Muscle of leg (tissue), 11 donors: ENCODE results near the gene ZNF646. TPM values are rescaled to one million over a fixed set of nuclear protein-coding genes. Genes with fewer than 3 reads are reported as not detected.

ENCODE experiments used
- DNase-seq: peaks from one replicate; pipeline ENCODE4 v3.0.0; 2013
- H3K27ac ChIP-seq: one replicate; pipeline ENCODE4 v1.5.1; 2013; ENCODE audit warnings: mild to moderate bottlenecking, low read length, control low read depth
- H3K27me3 ChIP-seq: one replicate; pipeline ENCODE4 v1.6.1; 2013; ENCODE audit warnings: low read length; ENCODE audit not compliant: control insufficient read depth, insufficient read depth
- H3K36me3 ChIP-seq: one replicate; pipeline ENCODE4 v1.6.1; 2013; ENCODE audit warnings: low read length; ENCODE audit not compliant: control insufficient read depth, insufficient read depth
- H3K4me1 ChIP-seq: one replicate; pipeline ENCODE4 v1.6.1; 2013; ENCODE audit warnings: low read length; ENCODE audit not compliant: control insufficient read depth, insufficient read depth
- H3K4me3 ChIP-seq: one replicate; pipeline ENCODE4 v1.5.1; 2013; ENCODE audit warnings: low read length, control low read depth
- H3K9me3 ChIP-seq: replicated peaks from 2 replicates; pipeline ENCODE4 v1.6.1; 2013; ENCODE audit warnings: low read depth, low read length; ENCODE audit not compliant: control insufficient read depth
- WGBS: methylation state at CpG from one replicate; pipeline ENCODE4 v1.1.5; 2013; ENCODE audit warnings: missing lambda C conversion rate; ENCODE audit not compliant: insufficient coverage; 5-methylcytosine and 5-hydroxymethylcytosine counted together
- polyA plus RNA-seq, 8 donors: library from polyadenylated mRNA; unstranded; fragments of 120-200 nt; gene quantifications; one replicate each; pipeline versions ENCODE4 v1.2.1 to v1.2.3, GENCODE V29; 2013; ENCODE audit warnings: inconsistent platforms in 1 of 8, low replicate concordance in 1 of 8; ENCODE audit not compliant: insufficient read length in 8 of 8, insufficient read depth in 1 of 8
- total RNA-seq: library from RNA; stranded (reverse); fragments of 120-200 nt; gene quantifications from one replicate; pipeline ENCODE4 v1.2.4, GENCODE V29; 2013

The ZNF646 gene
- total and polyA plus RNA-seq, 9 donors = 7.9 to 11.6 (median 9.8) TPM

GRCh38 chr16:31083981-31084380 is 9.8 kb downstream of the ZNF646 start:
- Histone ChIP-seq H3K36me3 (peaks cover 76% of the 10 kb centered on the region), H3K4me1 (peaks cover 73% of the 10 kb centered on the region), H3K4me3 (peak overlapping the region; percentile 34), H3K9me3 (no peaks in the 10 kb centered on the region), H3K27me3 (no peaks in the 10 kb centered on the region), H3K27ac (peak overlapping the region; percentile 82)
- DNase-seq = no peak
- 89% methylated on average over 9 of the region's 13 CpGs for WGBS

- WGBS = 83% methylated on average over 12 of the region's 16 CpGs
- H3K27me3 ChIP-seq = no peaks in the 10 kb centered on the region
- H3K4me3 ChIP-seq = peak overlapping the region; percentile 44
- H3K9me3 ChIP-seq = no peaks in the 10 kb centered on the region
- H3K4me1 ChIP-seq = peaks cover 77% of the 10 kb centered on the region
- peak; percentile 64 for DNase-seq
- H3K36me3 ChIP-seq = peaks cover 73% of the 10 kb centered on the region
- peak overlapping the region; percentile 95 for H3K27ac ChIP-seq
Measured at GRCh38 chr16:31084584-31085302, 10.5 kb downstream of the ZNF646 start.

GRCh38 chr16:31085411-31085810 is 11.2 kb downstream of the ZNF646 start:
- peak overlapping the region; percentile 44 for H3K4me3 ChIP-seq
- H3K4me1 ChIP-seq = peaks cover 77% of the 10 kb centered on the region
- peak overlapping the region; percentile 95 for H3K27ac ChIP-seq
- H3K36me3 ChIP-seq = peaks cover 71% of the 10 kb centered on the region
- H3K27me3 ChIP-seq = no peaks in the 10 kb centered on the region
- WGBS = 65% methylated on average over 8 of the region's 8 CpGs
- H3K9me3 ChIP-seq = no peaks in the 10 kb centered on the region
- DNase-seq = no peak

- Histone ChIP-seq H3K27ac (peak overlapping the region; percentile 95), H3K4me3 (peak overlapping the region; percentile 44), H3K27me3 (no peaks in the 10 kb centered on the region), H3K4me1 (peaks cover 77% of the 10 kb centered on the region), H3K36me3 (peaks cover 71% of the 10 kb centered on the region), H3K9me3 (no peaks in the 10 kb centered on the region)
- WGBS = 73% methylated on average over 18 of the region's 18 CpGs
- peak; percentile 89 for DNase-seq
Measured at GRCh38 chr16:31085873-31086628, 11.8 kb downstream of the ZNF646 start.

- DNase-seq = no peak
- Histone ChIP-seq H3K9me3 (no peaks in the 10 kb centered on the region), H3K27me3 (no peaks in the 10 kb centered on the region), H3K4me1 (peaks cover 76% of the 10 kb centered on the region), H3K4me3 (peak overlapping the region; percentile 26), H3K36me3 (peaks cover 70% of the 10 kb centered on the region), H3K27ac (peak overlapping the region; percentile 95)
- 68% methylated on average over 6 of the region's 6 CpGs for WGBS
Measured at GRCh38 chr16:31086629-31086906, 12.3 kb downstream of the ZNF646 start.

GRCh38 chr16:31087481-31087880 is 13.3 kb downstream of the ZNF646 start:
- Histone ChIP-seq H3K27me3 (no peaks in the 10 kb centered on the region), H3K36me3 (peaks cover 64% of the 10 kb centered on the region), H3K9me3 (no peaks in the 10 kb centered on the region), H3K4me1 (peaks cover 68% of the 10 kb centered on the region), H3K4me3 (no peak overlapping the region), H3K27ac (peak overlapping the region; percentile 95)
- DNase-seq = no peak
- 76% methylated on average over 4 of the region's 8 CpGs for WGBS

- H3K4me1 ChIP-seq = peaks cover 67% of the 10 kb centered on the region
- peaks cover 60% of the 10 kb centered on the region for H3K36me3 ChIP-seq
- 60% methylated on average over 1 of the region's 5 CpGs for WGBS
- DNase-seq = no peak
- no peaks in the 10 kb centered on the region for H3K9me3 ChIP-seq
- no peaks in the 10 kb centered on the region for H3K27me3 ChIP-seq
- H3K27ac ChIP-seq = peak overlapping the region; percentile 67
- H3K4me3 ChIP-seq = no peak overlapping the region
Measured at GRCh38 chr16:31087971-31088370, 13.7 kb downstream of the ZNF646 start.

- H3K27ac ChIP-seq = peak within 1 kb of the TSS; percentile 67
- 75% methylated on average over 11 of the region's 15 CpGs for WGBS
- no peak for DNase-seq
- no peaks in the 10 kb centered on the region for H3K9me3 ChIP-seq
- H3K4me3 ChIP-seq = no peak within 1 kb of the TSS
- H3K4me1 ChIP-seq = peaks cover 67% of the 10 kb centered on the region
- H3K36me3 ChIP-seq = peaks cover 54% of the 10 kb centered on the region
- no peaks in the 10 kb centered on the region for H3K27me3 ChIP-seq
Measured at GRCh38 chr16:31088459-31089183, 14.4 kb downstream of the ZNF646 start, which contains the start of gene PRSS53. Gene PRSS53 (minus strand): TSS chr16:31088943. CDS start chr16:31088809, 134 bp downstream.

GRCh38 chr16:31089199-31089598 is 15.0 kb downstream of the ZNF646 start:
- H3K27ac ChIP-seq = no peak overlapping the region
- H3K27me3 ChIP-seq = no peaks in the 10 kb centered on the region
- H3K9me3 ChIP-seq = no peaks in the 10 kb centered on the region
- peaks cover 66% of the 10 kb centered on the region for H3K4me1 ChIP-seq
- peaks cover 49% of the 10 kb centered on the region for H3K36me3 ChIP-seq
- WGBS = 100% methylated on average over 1 of the region's 8 CpGs
- no peak for DNase-seq
- no peak overlapping the region for H3K4me3 ChIP-seq

GRCh38 chr16:31090540-31090939 is 16.3 kb downstream of the ZNF646 start:
- Histone ChIP-seq H3K4me3 (no peak overlapping the region), H3K9me3 (no peaks in the 10 kb centered on the region), H3K36me3 (peaks cover 42% of the 10 kb centered on the region), H3K27ac (no peak overlapping the region), H3K4me1 (peaks cover 57% of the 10 kb centered on the region), H3K27me3 (no peaks in the 10 kb centered on the region)
- no peak for DNase-seq
- 86% methylated on average over 1 of the region's 2 CpGs for WGBS
